ENCODE results near the gene MAD2L1.

Gene MAD2L1

GRCh38 chr4:120009731-120010130 is 56.9 kb downstream of the MAD2L1 start:
- no peak for TF ChIP-seq POLR2AphosphoS5 (IDR thresholded peaks at IDR 0.05; ENCODE audit: low read depth, low read length)
- TF ChIP-seq SIN3A (IDR thresholded peaks at IDR 0.05; ENCODE audit: borderline replicate concordance, insufficient read depth, low read length) = no peak
- TF ChIP-seq FOXP2 (optimal IDR thresholded peaks at IDR 0.05; ENCODE audit: borderline replicate concordance, extremely low read depth, extremely low read length, insufficient read depth) = no peak
- no peak for TF ChIP-seq TAF1 (IDR thresholded peaks at IDR 0.05; ENCODE audit: borderline replicate concordance, insufficient read depth, low read length)
- TF ChIP-seq REST (IDR thresholded peaks at IDR 0.05; ENCODE audit: insufficient read depth in 1 of 2, low read depth in 2 of 2, low read length in 2 of 2) = no peak

- TF ChIP-seq REST (IDR thresholded peaks at IDR 0.05; ENCODE audit: insufficient read depth in 1 of 2, low read depth in 2 of 2, low read length in 2 of 2) = no peak
- TF ChIP-seq TAF1 (IDR thresholded peaks at IDR 0.05; ENCODE audit: borderline replicate concordance, insufficient read depth, low read length) = no peak
- no peak for TF ChIP-seq FOXP2 (optimal IDR thresholded peaks at IDR 0.05; ENCODE audit: borderline replicate concordance, extremely low read depth, extremely low read length, insufficient read depth)
- TF ChIP-seq POLR2AphosphoS5 (IDR thresholded peaks at IDR 0.05; ENCODE audit: low read depth, low read length) = no peak
- no peak for TF ChIP-seq SIN3A (IDR thresholded peaks at IDR 0.05; ENCODE audit: borderline replicate concordance, insufficient read depth, low read length)
Measured at GRCh38 chr4:120008957-120009356, 57.7 kb downstream of the MAD2L1 start.

- TF ChIP-seq REST (IDR thresholded peaks at IDR 0.05; ENCODE audit: insufficient read depth in 1 of 2, low read depth in 2 of 2, low read length in 2 of 2) (no peak), TAF1 (IDR thresholded peaks at IDR 0.05; ENCODE audit: borderline replicate concordance, insufficient read depth, low read length) (no peak), SIN3A (IDR thresholded peaks at IDR 0.05; ENCODE audit: borderline replicate concordance, insufficient read depth, low read length) (no peak), POLR2AphosphoS5 (IDR thresholded peaks at IDR 0.05; ENCODE audit: low read depth, low read length) (no peak), FOXP2 (optimal IDR thresholded peaks at IDR 0.05; ENCODE audit: borderline replicate concordance, extremely low read depth, extremely low read length, insufficient read depth) (no peak)
Measured at GRCh38 chr4:120007896-120008436, 58.7 kb downstream of the MAD2L1 start.

GRCh38 chr4:120007191-120007871 is 59.3 kb downstream of the MAD2L1 start:
- TF ChIP-seq POLR2AphosphoS5 (IDR thresholded peaks at IDR 0.05; ENCODE audit: low read depth, low read length) = no peak
- no peak for TF ChIP-seq TAF1 (IDR thresholded peaks at IDR 0.05; ENCODE audit: borderline replicate concordance, insufficient read depth, low read length)
- no peak for TF ChIP-seq SIN3A (IDR thresholded peaks at IDR 0.05; ENCODE audit: borderline replicate concordance, insufficient read depth, low read length)
- TF ChIP-seq FOXP2 (optimal IDR thresholded peaks at IDR 0.05; ENCODE audit: borderline replicate concordance, extremely low read depth, extremely low read length, insufficient read depth) = no peak
- TF ChIP-seq REST (IDR thresholded peaks at IDR 0.05; ENCODE audit: insufficient read depth in 1 of 2, low read depth in 2 of 2, low read length in 2 of 2) = no peak
